OCI-LY3 (cell line): ENCODE data around the gene YIPF5.

Source experiments
- H2AFZ ChIP-seq: fragments of 200-600, 300-600 bp; shearing (Covaris generic); 2 replicates; pipeline ENCODE4 v1.6.0; 2014; ENCODE audit warnings: antibody characterized with exemption, low read depth, low read length
- H3K27ac ChIP-seq: fragments of 200-600, 300-600 bp; sonication (generic); 2 replicates; pipeline ENCODE4 v1.5.1; 2014; ENCODE audit warnings: mild to moderate bottlenecking, low read length, moderate library complexity, mixed read lengths
- H3K27me3 ChIP-seq: fragments of 200-600, 300-600 bp; sonication (generic); 2 replicates; pipeline ENCODE4 v1.6.1; 2014; ENCODE audit warnings: low read depth, low read length, mixed read lengths
- H3K36me3 ChIP-seq: fragments of 200-600, 300-600 bp; sonication (generic); replicated peaks from 2 replicates; pipeline ENCODE3; 2014; ENCODE audit warnings: low read depth, low read length, mixed read lengths
- H3K4me1 ChIP-seq: fragments of 300-600, 200-600 bp; sonication (generic); 2 replicates; pipeline ENCODE4 v1.6.1; 2014; ENCODE audit warnings: low read length, mixed read lengths
- H3K4me2 ChIP-seq: fragments of 200-600, 300-600 bp; sonication (generic); 2 replicates; pipeline ENCODE4 v1.6.1; 2014; ENCODE audit warnings: low read length, mixed read lengths
- H3K4me3 ChIP-seq: fragments of 300-600, 200-600 bp; sonication (generic); 2 replicates; pipeline ENCODE4 v1.5.1; 2014; ENCODE audit warnings: antibody characterized with exemption, mild to moderate bottlenecking, low read length, moderate library complexity
- H3K79me2 ChIP-seq: fragments of 300-600, 200-600 bp; shearing (Covaris generic); 2 replicates; pipeline ENCODE4 v1.6.1; 2014; ENCODE audit warnings: mild to moderate bottlenecking, low read length, mixed read lengths
- H3K9ac ChIP-seq: fragments of 300-600, 200-600 bp; shearing (Covaris generic); 2 replicates; pipeline ENCODE4 v1.6.0; 2014; ENCODE audit warnings: mild to moderate bottlenecking, low read length, moderate library complexity
- H3K9me3 ChIP-seq: fragments of 200-600, 300-600 bp; shearing (Covaris generic); 2 replicates; pipeline ENCODE4 v1.6.1; 2014; ENCODE audit warnings: low read length, mixed read lengths; ENCODE audit not compliant: insufficient read depth
- H4K20me1 ChIP-seq: fragments of 200-600, 300-600 bp; sonication (generic); 2 replicates; pipeline ENCODE4 v1.6.1; 2016; ENCODE audit warnings: low read length, mixed read lengths; ENCODE audit not compliant: insufficient read depth
- EZH2phosphoT487 ChIP-seq: fragments of 200-600 bp; shearing (Covaris generic); IDR thresholded peaks from 2 replicates; pipeline ENCODE4 v1.6.1; 2018; ENCODE audit warnings: antibody characterized with exemption, mixed run types, low read depth
- TF ChIP-seq, protein P1 (sequence below): fragments of 200-600, 300-600 bp; sonication (generic); IDR thresholded peaks from 2 replicates; pipeline ENCODE4 v1.5.1; 2014; ENCODE audit warnings: antibody characterized with exemption, low read length, low read depth

Gene YIPF5

DNA sequence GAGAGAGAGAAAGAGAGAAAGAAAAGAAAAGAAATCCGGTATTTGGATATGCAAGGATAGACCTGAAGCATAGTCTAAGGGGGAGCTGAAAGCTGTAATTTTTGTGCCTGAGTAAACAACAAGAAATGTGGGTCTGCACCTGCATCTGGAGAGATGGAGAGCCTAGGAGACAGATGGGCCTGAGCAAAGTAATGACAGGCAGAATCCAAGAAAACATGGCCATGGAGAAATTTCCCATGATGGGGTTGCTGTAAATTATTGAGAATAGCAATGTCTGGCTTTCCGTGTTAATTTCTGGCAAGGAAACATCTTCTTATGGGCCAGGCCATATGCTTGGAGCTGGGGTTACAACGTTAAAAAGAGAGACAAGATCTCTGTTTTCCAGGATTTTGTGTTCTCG is 40.2 kb downstream of the YIPF5 start:
- Histone ChIP-seq H3K4me2 (no peak overlapping the region), H3K9me3 (no peaks in the 10 kb centered on the region), H3K79me2 (no peaks in the 10 kb centered on the region), H2AFZ (no peak overlapping the region), H3K27me3 (no peaks in the 10 kb centered on the region), H4K20me1 (no peaks in the 10 kb centered on the region), H3K4me3 (no peak overlapping the region), H3K27ac (no peak overlapping the region), H3K9ac (no peak overlapping the region), H3K36me3 (no peaks in the 10 kb centered on the region), H3K4me1 (no peaks in the 10 kb centered on the region)
- TF ChIP-seq, protein P1, sequence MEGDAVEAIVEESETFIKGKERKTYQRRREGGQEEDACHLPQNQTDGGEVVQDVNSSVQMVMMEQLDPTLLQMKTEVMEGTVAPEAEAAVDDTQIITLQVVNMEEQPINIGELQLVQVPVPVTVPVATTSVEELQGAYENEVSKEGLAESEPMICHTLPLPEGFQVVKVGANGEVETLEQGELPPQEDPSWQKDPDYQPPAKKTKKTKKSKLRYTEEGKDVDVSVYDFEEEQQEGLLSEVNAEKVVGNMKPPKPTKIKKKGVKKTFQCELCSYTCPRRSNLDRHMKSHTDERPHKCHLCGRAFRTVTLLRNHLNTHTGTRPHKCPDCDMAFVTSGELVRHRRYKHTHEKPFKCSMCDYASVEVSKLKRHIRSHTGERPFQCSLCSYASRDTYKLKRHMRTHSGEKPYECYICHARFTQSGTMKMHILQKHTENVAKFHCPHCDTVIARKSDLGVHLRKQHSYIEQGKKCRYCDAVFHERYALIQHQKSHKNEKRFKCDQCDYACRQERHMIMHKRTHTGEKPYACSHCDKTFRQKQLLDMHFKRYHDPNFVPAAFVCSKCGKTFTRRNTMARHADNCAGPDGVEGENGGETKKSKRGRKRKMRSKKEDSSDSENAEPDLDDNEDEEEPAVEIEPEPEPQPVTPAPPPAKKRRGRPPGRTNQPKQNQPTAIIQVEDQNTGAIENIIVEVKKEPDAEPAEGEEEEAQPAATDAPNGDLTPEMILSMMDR: no peak
- no peak for TF ChIP-seq EZH2phosphoT487

DNA sequence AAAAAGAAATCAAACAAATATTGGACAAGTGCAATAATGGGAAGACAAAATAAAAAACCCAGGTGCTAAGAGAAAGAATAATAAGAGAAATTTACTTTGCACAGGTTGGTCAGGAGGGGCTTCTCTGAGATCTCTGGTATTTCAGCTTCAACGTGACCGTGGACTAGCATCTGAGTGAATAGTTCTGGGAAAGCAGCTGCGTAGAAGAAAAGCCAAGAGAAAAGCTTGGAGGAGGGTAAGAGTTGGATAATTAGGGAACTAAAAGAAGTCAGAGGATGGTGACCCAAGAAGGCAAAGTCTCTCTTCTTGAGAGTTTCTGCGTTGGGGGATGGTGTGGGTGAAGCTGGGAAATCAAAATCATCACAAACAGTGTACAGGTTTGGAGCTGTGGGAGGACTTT is 41.6 kb downstream of the YIPF5 start:
- H2AFZ ChIP-seq: no peak overlapping the region
- H3K4me3 ChIP-seq: no peak overlapping the region
- H3K27me3 ChIP-seq: no peaks in the 10 kb centered on the region
- no peaks in the 10 kb centered on the region for H3K36me3 ChIP-seq
- H3K9me3 ChIP-seq: no peaks in the 10 kb centered on the region
- H3K27ac ChIP-seq: no peak overlapping the region
- no peak overlapping the region for H3K9ac ChIP-seq
- H3K4me2 ChIP-seq: no peak overlapping the region
- H3K4me1 ChIP-seq: no peaks in the 10 kb centered on the region
- TF ChIP-seq, protein P1: no peak
- TF ChIP-seq EZH2phosphoT487: no peak
- no peaks in the 10 kb centered on the region for H4K20me1 ChIP-seq
- H3K79me2 ChIP-seq: no peaks in the 10 kb centered on the region

DNA sequence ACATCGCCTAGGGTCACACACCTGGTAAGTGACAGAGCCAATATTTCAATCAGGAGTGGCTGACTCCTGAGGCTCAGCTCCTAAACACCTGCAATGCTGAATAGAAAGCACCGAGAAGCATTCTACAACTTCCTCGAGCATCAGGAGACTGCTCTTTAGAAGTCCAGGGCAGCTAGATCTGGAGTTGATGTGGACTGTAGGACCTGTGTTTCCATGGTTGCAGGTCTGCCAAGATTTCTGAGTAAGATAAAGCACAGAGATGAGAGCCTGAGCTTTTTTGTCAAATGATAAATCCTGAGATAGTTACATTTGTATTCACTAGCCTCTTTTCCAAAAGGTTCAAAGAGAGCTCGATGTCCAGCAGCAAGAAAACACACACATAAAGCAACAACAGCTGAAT is 43.8 kb downstream of the YIPF5 start:
- no peaks in the 10 kb centered on the region for H3K27me3 ChIP-seq
- no peak overlapping the region for H3K9ac ChIP-seq
- H3K4me2 ChIP-seq: no peak overlapping the region
- no peak overlapping the region for H3K27ac ChIP-seq
- H3K4me1 ChIP-seq: no peaks in the 10 kb centered on the region
- no peak overlapping the region for H2AFZ ChIP-seq
- no peaks in the 10 kb centered on the region for H3K9me3 ChIP-seq
- TF ChIP-seq, protein P1: no peak
- no peak for TF ChIP-seq EZH2phosphoT487
- H3K36me3 ChIP-seq: no peaks in the 10 kb centered on the region
- no peaks in the 10 kb centered on the region for H4K20me1 ChIP-seq
- H3K79me2 ChIP-seq: no peaks in the 10 kb centered on the region
- no peak overlapping the region for H3K4me3 ChIP-seq

DNA sequence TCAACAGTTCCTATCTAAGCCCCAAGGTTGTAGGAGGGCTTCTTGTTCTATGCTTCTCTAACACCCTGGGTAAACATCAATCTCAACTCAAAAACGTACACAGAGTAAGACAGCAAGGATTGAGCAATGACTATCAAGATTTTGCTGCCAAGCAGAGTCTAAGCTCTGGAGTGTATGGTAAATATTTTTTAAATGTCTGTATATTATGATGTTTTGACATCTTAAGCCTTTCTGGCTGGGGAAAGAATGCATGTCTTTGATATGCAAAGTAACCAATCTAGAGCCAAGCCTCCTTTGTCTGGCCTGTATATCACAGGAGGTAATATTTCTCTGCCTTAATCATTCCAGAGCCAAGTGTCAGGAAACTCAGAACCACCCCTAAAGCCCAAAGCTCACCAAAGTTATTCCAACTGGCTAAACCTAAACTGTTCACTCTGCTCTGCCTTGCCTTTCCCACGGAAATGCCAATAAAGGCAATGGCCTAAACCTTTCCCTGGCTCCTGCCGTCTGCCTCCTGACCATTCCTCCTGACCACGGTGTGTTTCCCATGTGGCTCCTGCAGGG is 45.2 kb downstream of the YIPF5 start:
- no peaks in the 10 kb centered on the region for H3K9me3 ChIP-seq
- H3K4me1 ChIP-seq: no peaks in the 10 kb centered on the region
- no peaks in the 10 kb centered on the region for H3K27me3 ChIP-seq
- H3K79me2 ChIP-seq: no peaks in the 10 kb centered on the region
- H3K36me3 ChIP-seq: no peaks in the 10 kb centered on the region
- no peak overlapping the region for H2AFZ ChIP-seq
- H4K20me1 ChIP-seq: no peaks in the 10 kb centered on the region
- H3K4me3 ChIP-seq: no peak overlapping the region
- no peak overlapping the region for H3K4me2 ChIP-seq
- no peak overlapping the region for H3K27ac ChIP-seq
- H3K9ac ChIP-seq: no peak overlapping the region
- no peak for TF ChIP-seq EZH2phosphoT487
- TF ChIP-seq, protein P1: no peak
